Panc1 (cell line): ENCODE data around the gene XXYLT1. TPM values are rescaled to one million over a fixed set of nuclear protein-coding genes. Genes with fewer than 3 reads are reported as not detected.

Experiments
- ATAC-seq: fragments of 200-7000 bp; cut with Tn5 transposase; 2 replicates; pipeline ENCODE4 v1.9.1; 2020; ENCODE audit warnings: mild to moderate bottlenecking, moderate library complexity
- BruUV-seq: library from RNA; stranded (reverse); fragments of 400-500 nt; replicated peaks from 2 replicates; lab custom pipeline; 2021; lab: Mats Ljungman, UMichigan
- CTCF ChIA-PET: fragments of 300-600 bp; sonication (Branson Sonifier 250); formaldehyde crosslinking; loops from one replicate; lab custom pipeline; 2022; ENCODE audit warnings: antibody characterized with exemption; lab: Charles Lee
- POLR2A ChIA-PET: fragments of 300-600 bp; sonication (Branson Sonifier 250); formaldehyde crosslinking; loops from one replicate; lab custom pipeline; 2022; ENCODE audit warnings: antibody characterized with exemption; lab: Charles Lee
- DNase-seq: peaks from one replicate; pipeline ENCODE4 v3.0.0-alpha.2; 2010; ENCODE audit warnings: low read depth, low spot score
- H3K27ac ChIP-seq: 2 replicates; pipeline ENCODE4 v1.5.1; 2011; ENCODE audit warnings: mild to moderate bottlenecking, low read length, inconsistent platforms
- H3K27me3 ChIP-seq: fragments of 200-500 bp; sonication (Bioruptor generic); 2 replicates; pipeline ENCODE4 v1.6.0; 2014; ENCODE audit warnings: low read length, inconsistent platforms; ENCODE audit not compliant: control insufficient read depth, insufficient read depth
- H3K36me3 ChIP-seq: fragments of 200-500 bp; sonication (Bioruptor generic); 2 replicates; pipeline ENCODE4 v1.5.1; 2014; ENCODE audit warnings: inconsistent platforms, mild to moderate bottlenecking, low read length, moderate library complexity; ENCODE audit not compliant: control insufficient read depth, insufficient read depth
- H3K4me1 ChIP-seq: 2 replicates; pipeline ENCODE4 v1.5.1; 2011; ENCODE audit warnings: inconsistent platforms, mild to moderate bottlenecking, low read length, moderate library complexity; ENCODE audit not compliant: control insufficient read depth, insufficient read depth
- H3K4me3 ChIP-seq, 2 experiments: 2 replicates each; pipeline ENCODE4 v1.5.1; 2011 to 2012; ENCODE audit warnings: low read depth in 2 of 2, low read length in 2 of 2, mild to moderate bottlenecking in 2 of 2, inconsistent platforms in 1 of 2, moderate library complexity in 1 of 2
- H3K9me3 ChIP-seq: fragments of 200-500 bp; sonication (Bioruptor generic); 2 replicates; pipeline ENCODE4 v1.5.1; 2014; ENCODE audit warnings: low read depth, mild to moderate bottlenecking, inconsistent platforms, low read length, moderate library complexity; ENCODE audit not compliant: control insufficient read depth, insufficient read depth
- CTCF ChIP-seq: fragments of 450-650 bp; IDR thresholded peaks from 2 replicates; pipeline ENCODE4 v1.5.1; 2017; ENCODE audit warnings: mild to moderate bottlenecking
- POLR2AphosphoS5 ChIP-seq: IDR thresholded peaks from 2 replicates; pipeline ENCODE4 v1.6.1; 2012; ENCODE audit warnings: mild to moderate bottlenecking, low read depth, low read length, moderate library complexity
- REST ChIP-seq, 2 experiments: IDR thresholded peaks; 2 replicates each; pipeline ENCODE4 v1.6.1; 2011 to 2012; ENCODE audit warnings: low read depth in 2 of 2, control low read depth in 1 of 2, low read length in 1 of 2, mild to moderate bottlenecking in 1 of 2, moderate library complexity in 1 of 2; ENCODE audit not compliant: insufficient read depth in 1 of 2
- SIN3A ChIP-seq: IDR thresholded peaks from 2 replicates; pipeline ENCODE4 v1.6.1; 2012; ENCODE audit warnings: low read depth, mild to moderate bottlenecking, low read length, moderate library complexity, borderline replicate concordance; ENCODE audit not compliant: insufficient read depth
- TCF7L2 ChIP-seq: IDR thresholded peaks from 2 replicates; pipeline ENCODE4 v1.6.1; 2011; ENCODE audit warnings: mild to moderate bottlenecking, low read depth, low read length, inconsistent platforms
- in situ Hi-C: cut with HindIII; loops from 2 replicates; pipeline ENCODE4 v1.10.0; 2016; ENCODE audit warnings: low sequenced_read_pairs, low pct_unique_long_range_greater_than_20kb
- intact Hi-C: fragments of 100-400 bp; cut with micrococcal nuclease; formaldehyde crosslinking; loops from one replicate; pipeline ENCODE4 v1.10.0; 2022; ENCODE audit not compliant: unreplicated experiment
- total RNA-seq: library from RNA; stranded (reverse); gene quantifications from one replicate; pipeline ENCODE4 v1.2.1, GENCODE V29; 2021; ENCODE audit not compliant: unreplicated experiment

The XXYLT1 gene
- total RNA-seq, 1 experiment from 2014 or later = 26.0 TPM

- DNase-seq (no peak), ATAC-seq (no peak)
- Histone ChIP-seq H3K27me3 (no peaks in the 10 kb centered on the region), H3K27ac (peak overlapping the region; percentile 57), H3K4me3 (no peak overlapping the region), H3K9me3 (no peaks in the 10 kb centered on the region), H3K36me3 (no peaks in the 10 kb centered on the region), H3K4me1 (peaks cover 41% of the 10 kb centered on the region)
- no peak for TF ChIP-seq POLR2AphosphoS5
- no peak for TF ChIP-seq CTCF
- TF ChIP-seq REST (IDR thresholded peaks at IDR 0.05; ENCODE audit: insufficient read depth in 1 of 2, low read depth in 2 of 2, low read length in 1 of 2) = no peak
- no peak for TF ChIP-seq SIN3A
- no peak for TF ChIP-seq TCF7L2
- intact Hi-C loops (no loop called here), in situ Hi-C loops (no loop called here)
- ChIA-PET CTCF (no interaction called here), POLR2A (no interaction called here)
- BruUV-seq = no TSS peak
Observed at GRCh38 chr3:195080125-195080524, 190.8 kb downstream of the XXYLT1 start.

GRCh38 chr3:195079636-195080035 lies 191.3 kb downstream of the XXYLT1 start:
- BruUV-seq = no TSS peak
- DNase-seq (no peak), ATAC-seq (no peak)
- POLR2A ChIA-PET = no interaction called here
- TF ChIP-seq CTCF = no peak
- no peak for TF ChIP-seq TCF7L2
- TF ChIP-seq POLR2AphosphoS5 = no peak
- no peak for TF ChIP-seq REST (IDR thresholded peaks at IDR 0.05; ENCODE audit: insufficient read depth in 1 of 2, low read depth in 2 of 2, low read length in 1 of 2)
- TF ChIP-seq SIN3A = no peak
- Histone ChIP-seq H3K9me3 (no peaks in the 10 kb centered on the region), H3K27me3 (no peaks in the 10 kb centered on the region), H3K27ac (peak overlapping the region; percentile 57), H3K4me1 (peaks cover 41% of the 10 kb centered on the region), H3K36me3 (no peaks in the 10 kb centered on the region), H3K4me3 (no peak overlapping the region)
- in situ Hi-C loops = no loop called here
- intact Hi-C loops = no loop called here
- CTCF ChIA-PET = no interaction called here
